Heart left ventricle (tissue), 13 donors: ENCODE data around the gene TRPV3.

Experiments used
- CTCF ChIP-seq, 12 donors: fragments of 200-600 bp; sonication (generic) in 4 of 12; IDR thresholded peaks; one replicate each; pipeline versions ENCODE4 v1.5.0 to v1.8.0; 2018 to 2022; ENCODE audit warnings: antibody characterized with exemption in 12 of 12, mild to moderate bottlenecking in 5 of 12
- POLR2A ChIP-seq, 2 donors: fragments of 450-650 bp; IDR thresholded peaks; one replicate each; pipeline ENCODE4 v1.6.1; 2017; ENCODE audit warnings: antibody characterized with exemption in 2 of 2, mild to moderate bottlenecking in 2 of 2, moderate library complexity in 2 of 2
- donor health status: ischemic (EF 13 %, LVEDD 7.1; RV severe dilation, severe dysfunction).
- donor health status: DM: no; HTN: yes; CAD: no.
- donor health status: DM: no; HTN: no; CAD: no.
- donor health status: ischemic (EF 25% LVEDD 6.9; RV normal size, moderate dysfunction).
- donor health status: ischemic (EF 25% LVEDD 5.7; RV mildly dilated, moderate dysfunction).
- donor health status: ischemic (EF 35%, LVEDD 5.7; RV mildly dilated, moderate dysfunction).
- donor health status: nonischemic (EF 11% LVEDD 7.7; RV severe dilation, severe dysfunction).
- donor health status: DM: yes; HTN: yes; CAD: no.
- donor health status: PGD.
- donor health status: ischemic (EF 29% LVEDD 5.4; RV normal size, mild dysfunction).
- donor health status: nonischemic (EF 23%, LVEDD 6.1; RV moderate dilation, normal function).

GRCh38 chr17:3596804-3597464 is 39.3 kb upstream of the TRPV3 start:
- TF ChIP-seq CTCF (IDR thresholded peaks at IDR 0.05): no peak
- no peak for TF ChIP-seq POLR2A (IDR thresholded peaks at IDR 0.05)
